Measurements from ENCODE around the gene NDST4.
"Not testable (repeated sequence)": the region's sequence is repeated elsewhere in the genome, so short reads cannot be mapped to it uniquely, and the experiment has no call there.

The NDST4 gene

DNA sequence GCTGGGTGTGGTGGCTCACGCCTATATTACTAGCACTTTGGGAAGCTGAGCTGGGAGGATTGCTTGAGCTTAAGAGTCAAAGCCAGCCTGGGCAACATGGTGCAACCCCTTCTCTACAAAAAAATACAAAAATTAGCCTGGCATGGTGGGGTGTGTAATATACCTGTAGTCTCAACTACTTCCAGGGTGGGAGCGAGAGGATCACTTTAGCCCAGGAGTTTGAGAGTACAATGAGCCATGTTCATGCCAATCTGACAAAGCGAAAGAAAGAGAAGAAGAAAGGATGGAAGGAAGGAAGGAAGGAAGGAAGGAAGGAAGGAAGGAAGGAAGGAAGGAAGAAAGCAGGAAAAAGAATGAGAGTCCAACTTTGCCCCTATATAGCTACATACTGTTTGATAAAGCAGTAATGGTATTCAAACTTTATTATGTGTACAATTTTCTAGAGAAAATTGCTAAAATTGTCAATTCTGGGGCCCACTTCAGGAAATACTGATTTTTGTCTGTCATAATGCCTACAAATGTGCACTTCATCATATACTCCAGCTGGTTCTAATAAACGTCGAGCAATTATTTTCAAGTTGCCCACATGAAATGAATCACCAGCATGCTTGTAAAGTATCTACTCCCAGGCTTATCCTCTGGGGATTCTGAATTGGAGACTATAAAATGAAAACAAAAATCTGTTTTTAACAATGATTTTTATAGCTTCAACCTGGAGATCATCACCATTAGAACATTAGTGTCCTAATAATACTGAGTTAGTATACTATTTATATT, 132.3 kb downstream of the NDST4 start:
- no peaks in the 10 kb centered on the region for H3K36me3 ChIP-seq (ENCODE audit: insufficient read depth, low read length)
- no peak overlapping the region for H3K27ac ChIP-seq (ENCODE audit: low read depth, low read length)
- no peak overlapping the region for H2AFZ ChIP-seq (ENCODE audit: low read length, unreplicated experiment)
- no peaks in the 10 kb centered on the region for H3K79me2 ChIP-seq (ENCODE audit: control insufficient read depth, insufficient read depth, low read length, unreplicated experiment)
- no peaks in the 10 kb centered on the region for H3K27me3 ChIP-seq (ENCODE audit: insufficient read depth, low read length)
- no peak overlapping the region for H3K4me3 ChIP-seq (ENCODE audit: low read depth, low read length)
- H3K4me1 ChIP-seq (ENCODE audit: control insufficient read depth, insufficient read depth, low read length, unreplicated experiment) = peaks cover 2% of the 10 kb centered on the region

- not testable (repeated sequence) for H3K36me3 ChIP-seq (ENCODE audit: insufficient read depth, low read length); H3K4me1 ChIP-seq (ENCODE audit: control insufficient read depth, insufficient read depth, low read length, unreplicated experiment); H3K27ac ChIP-seq (ENCODE audit: low read depth, low read length); H3K27me3 ChIP-seq (ENCODE audit: insufficient read depth, low read length); H3K4me3 ChIP-seq (ENCODE audit: low read depth, low read length); H2AFZ ChIP-seq (ENCODE audit: low read length, unreplicated experiment); H3K79me2 ChIP-seq (ENCODE audit: control insufficient read depth, insufficient read depth, low read length, unreplicated experiment)
Measured at GRCh38 chr4:114980399-114980798, 133.0 kb downstream of the NDST4 start.

DNA sequence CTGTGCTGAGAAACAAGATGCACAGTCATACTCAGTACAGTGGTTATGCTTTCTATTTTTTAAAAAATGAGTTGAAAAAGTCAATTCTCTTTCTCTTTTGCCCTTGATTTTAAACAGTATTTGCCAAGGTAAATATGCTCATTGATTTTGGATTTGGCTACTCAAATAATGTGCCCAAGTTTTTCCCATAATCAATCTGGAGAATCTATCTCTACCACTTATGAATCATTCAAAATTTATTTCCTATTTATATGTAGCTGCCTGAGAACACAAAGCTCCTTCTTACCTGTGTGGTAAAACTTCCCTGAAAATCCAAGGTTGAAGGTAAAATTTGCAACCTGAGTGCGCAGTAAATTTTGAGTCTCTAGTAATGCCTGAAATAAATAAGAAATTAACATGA, 136.5 kb downstream of the NDST4 start:
- Histone ChIP-seq H3K4me1 (ENCODE audit: control insufficient read depth, insufficient read depth, low read length, unreplicated experiment) (peaks cover 2% of the 10 kb centered on the region), H3K4me3 (ENCODE audit: low read depth, low read length) (no peak overlapping the region), H3K27me3 (ENCODE audit: insufficient read depth, low read length) (no peaks in the 10 kb centered on the region), H3K79me2 (ENCODE audit: control insufficient read depth, insufficient read depth, low read length, unreplicated experiment) (no peaks in the 10 kb centered on the region), H2AFZ (ENCODE audit: low read length, unreplicated experiment) (no peak overlapping the region), H3K27ac (ENCODE audit: low read depth, low read length) (no peak overlapping the region), H3K36me3 (ENCODE audit: insufficient read depth, low read length) (no peaks in the 10 kb centered on the region)

DNA sequence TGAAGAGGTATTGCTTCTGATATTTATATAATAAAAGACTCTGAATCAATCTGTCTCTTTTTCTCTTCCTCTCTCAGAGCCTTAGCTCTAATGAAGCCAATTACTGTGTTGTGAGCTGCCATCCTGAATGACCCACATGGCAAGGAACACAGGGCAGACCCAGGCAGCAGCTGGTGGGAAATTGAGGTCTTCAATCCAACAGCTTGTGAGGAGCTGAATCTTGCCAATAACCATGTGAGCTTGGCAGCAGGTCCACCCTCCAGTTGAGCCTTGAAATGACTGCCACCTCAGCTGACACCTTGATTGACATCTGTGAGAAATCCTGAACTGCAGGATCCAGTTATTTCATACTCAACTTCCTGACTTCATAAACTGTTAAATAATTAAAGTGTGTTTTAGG, 149.4 kb downstream of the NDST4 start:
- Histone ChIP-seq H3K4me1 (ENCODE audit: control insufficient read depth, insufficient read depth, low read length, unreplicated experiment) (no peaks in the 10 kb centered on the region), H3K36me3 (ENCODE audit: insufficient read depth, low read length) (no peaks in the 10 kb centered on the region), H3K27me3 (ENCODE audit: insufficient read depth, low read length) (no peaks in the 10 kb centered on the region), H3K4me3 (ENCODE audit: low read depth, low read length) (no peak overlapping the region), H2AFZ (ENCODE audit: low read length, unreplicated experiment) (no peak overlapping the region), H3K27ac (ENCODE audit: low read depth, low read length) (no peak overlapping the region), H3K79me2 (ENCODE audit: control insufficient read depth, insufficient read depth, low read length, unreplicated experiment) (no peaks in the 10 kb centered on the region)

DNA sequence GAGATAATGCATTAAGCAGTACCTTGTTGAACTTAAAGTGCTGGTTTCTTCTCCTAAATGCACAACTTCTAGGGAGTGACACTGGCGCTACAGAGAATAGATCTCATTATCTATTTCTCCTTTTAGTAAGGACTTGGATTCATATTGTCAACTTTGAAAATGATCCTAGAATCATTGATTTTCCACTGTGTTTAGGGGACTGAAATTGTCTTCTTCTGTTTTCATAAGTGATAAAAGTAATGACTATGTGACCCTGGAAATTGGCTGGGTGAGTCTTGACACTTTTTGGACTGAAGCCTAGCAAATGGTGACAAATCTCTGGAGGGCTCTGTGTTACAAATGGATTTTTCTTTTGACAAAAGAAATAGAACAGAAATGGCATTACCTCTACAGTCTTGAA, 167.8 kb downstream of the NDST4 start:
- Histone ChIP-seq H3K36me3 (ENCODE audit: insufficient read depth, low read length) (no peaks in the 10 kb centered on the region), H3K27ac (ENCODE audit: low read depth, low read length) (no peak overlapping the region), H3K4me3 (ENCODE audit: low read depth, low read length) (no peak overlapping the region), H3K27me3 (ENCODE audit: insufficient read depth, low read length) (no peaks in the 10 kb centered on the region), H3K4me1 (ENCODE audit: control insufficient read depth, insufficient read depth, low read length, unreplicated experiment) (no peaks in the 10 kb centered on the region), H2AFZ (ENCODE audit: low read length, unreplicated experiment) (no peak overlapping the region), H3K79me2 (ENCODE audit: control insufficient read depth, insufficient read depth, low read length, unreplicated experiment) (no peaks in the 10 kb centered on the region)

GRCh38 chr4:114941503-114941902, 171.9 kb downstream of the NDST4 start:
- Histone ChIP-seq H3K27me3 (ENCODE audit: insufficient read depth, low read length) (no peaks in the 10 kb centered on the region), H2AFZ (ENCODE audit: low read length, unreplicated experiment) (no peak overlapping the region), H3K79me2 (ENCODE audit: control insufficient read depth, insufficient read depth, low read length, unreplicated experiment) (no peaks in the 10 kb centered on the region), H3K4me1 (ENCODE audit: control insufficient read depth, insufficient read depth, low read length, unreplicated experiment) (no peaks in the 10 kb centered on the region), H3K4me3 (ENCODE audit: low read depth, low read length) (no peak overlapping the region), H3K36me3 (ENCODE audit: insufficient read depth, low read length) (no peaks in the 10 kb centered on the region), H3K27ac (ENCODE audit: low read depth, low read length) (no peak overlapping the region)

DNA sequence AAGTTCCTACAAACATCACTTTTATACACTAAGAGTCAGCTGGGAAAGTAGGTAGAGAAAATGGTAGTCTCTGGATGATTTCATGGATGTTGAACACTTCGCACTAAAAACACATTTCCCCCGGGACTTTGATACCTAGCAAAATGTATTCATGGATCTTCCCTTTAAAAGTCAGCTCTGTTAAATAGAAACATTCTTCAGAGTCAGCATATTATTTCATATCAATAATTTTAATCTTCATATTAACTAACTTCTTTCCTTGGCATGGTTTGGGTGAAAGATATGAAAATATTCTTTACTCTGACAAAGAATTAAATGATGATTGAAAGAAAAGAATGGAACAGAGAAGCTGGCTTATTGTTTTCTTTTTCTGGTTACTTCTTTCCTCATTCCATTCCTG, 185.5 kb downstream of the NDST4 start:
- Histone ChIP-seq H3K4me3 (ENCODE audit: low read depth, low read length) (no peak overlapping the region), H3K36me3 (ENCODE audit: insufficient read depth, low read length) (no peaks in the 10 kb centered on the region), H2AFZ (ENCODE audit: low read length, unreplicated experiment) (no peak overlapping the region), H3K27ac (ENCODE audit: low read depth, low read length) (no peak overlapping the region), H3K27me3 (ENCODE audit: insufficient read depth, low read length) (no peaks in the 10 kb centered on the region), H3K4me1 (ENCODE audit: control insufficient read depth, insufficient read depth, low read length, unreplicated experiment) (no peaks in the 10 kb centered on the region), H3K79me2 (ENCODE audit: control insufficient read depth, insufficient read depth, low read length, unreplicated experiment) (no peaks in the 10 kb centered on the region)

DNA sequence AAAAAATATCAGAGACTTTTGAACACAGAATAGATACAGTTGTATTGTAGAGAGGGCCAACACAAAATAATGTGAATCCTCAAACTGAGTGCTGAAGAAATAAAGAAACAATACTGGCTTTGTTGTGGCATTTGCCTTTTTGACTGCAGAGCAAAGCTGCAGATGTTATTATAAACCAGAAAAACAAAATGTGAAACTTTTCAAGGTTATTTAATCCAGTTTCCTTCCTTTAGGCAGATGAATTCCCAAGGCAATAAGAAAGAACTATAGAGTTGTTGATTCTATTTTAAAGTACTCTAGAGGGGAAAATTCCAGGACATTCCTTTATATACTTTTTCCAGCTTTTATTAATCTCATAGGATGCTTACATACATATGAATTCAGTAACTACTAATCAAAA, 186.8 kb downstream of the NDST4 start:
- no peak overlapping the region for H2AFZ ChIP-seq (ENCODE audit: low read length, unreplicated experiment)

GRCh38 chr4:114924311-114924710, 189.1 kb downstream of the NDST4 start:
- no peaks in the 10 kb centered on the region for H3K27me3 ChIP-seq (ENCODE audit: insufficient read depth, low read length)
- no peaks in the 10 kb centered on the region for H3K36me3 ChIP-seq (ENCODE audit: insufficient read depth, low read length)
- H2AFZ ChIP-seq (ENCODE audit: low read length, unreplicated experiment) = no peak overlapping the region
- no peaks in the 10 kb centered on the region for H3K79me2 ChIP-seq (ENCODE audit: control insufficient read depth, insufficient read depth, low read length, unreplicated experiment)
- H3K27ac ChIP-seq (ENCODE audit: low read depth, low read length) = no peak overlapping the region
- no peak overlapping the region for H3K4me3 ChIP-seq (ENCODE audit: low read depth, low read length)
- H3K4me1 ChIP-seq (ENCODE audit: control insufficient read depth, insufficient read depth, low read length, unreplicated experiment) = no peaks in the 10 kb centered on the region

More for the DNA sequence above, 186.8 kb downstream of the NDST4 start:
- Histone ChIP-seq H3K4me3 (ENCODE audit: low read depth, low read length) (no peak overlapping the region), H3K27ac (ENCODE audit: low read depth, low read length) (no peak overlapping the region), H3K27me3 (ENCODE audit: insufficient read depth, low read length) (no peaks in the 10 kb centered on the region), H3K4me1 (ENCODE audit: control insufficient read depth, insufficient read depth, low read length, unreplicated experiment) (no peaks in the 10 kb centered on the region), H3K36me3 (ENCODE audit: insufficient read depth, low read length) (no peaks in the 10 kb centered on the region), H3K79me2 (ENCODE audit: control insufficient read depth, insufficient read depth, low read length, unreplicated experiment) (no peaks in the 10 kb centered on the region)

DNA sequence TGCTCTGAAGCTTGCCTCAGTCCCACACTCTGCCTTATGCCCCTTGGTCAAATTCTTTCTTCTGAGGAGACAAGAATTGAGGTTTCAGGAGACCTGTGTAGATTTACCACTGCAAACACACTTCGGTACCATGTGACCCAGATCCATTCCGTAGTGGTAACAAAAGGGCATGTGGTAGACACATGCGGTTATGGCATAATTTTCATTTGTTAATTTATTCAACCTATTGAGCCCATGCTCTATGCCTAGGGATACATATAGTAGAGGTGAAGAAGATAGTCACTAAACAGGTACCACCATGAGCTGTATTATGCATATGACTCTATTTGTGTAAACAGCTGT, 190.9 kb downstream of the NDST4 start:
- Histone ChIP-seq H3K4me1 (ENCODE audit: control insufficient read depth, insufficient read depth, low read length, unreplicated experiment) (no peaks in the 10 kb centered on the region), H3K27me3 (ENCODE audit: insufficient read depth, low read length) (no peaks in the 10 kb centered on the region), H2AFZ (ENCODE audit: low read length, unreplicated experiment) (no peak overlapping the region), H3K79me2 (ENCODE audit: control insufficient read depth, insufficient read depth, low read length, unreplicated experiment) (no peaks in the 10 kb centered on the region), H3K27ac (ENCODE audit: low read depth, low read length) (no peak overlapping the region), H3K36me3 (ENCODE audit: insufficient read depth, low read length) (no peaks in the 10 kb centered on the region), H3K4me3 (ENCODE audit: low read depth, low read length) (no peak overlapping the region)

- Histone ChIP-seq H3K27ac (ENCODE audit: low read depth, low read length) (no peak overlapping the region), H3K4me1 (ENCODE audit: control insufficient read depth, insufficient read depth, low read length, unreplicated experiment) (no peaks in the 10 kb centered on the region), H3K36me3 (ENCODE audit: insufficient read depth, low read length) (no peaks in the 10 kb centered on the region), H3K79me2 (ENCODE audit: control insufficient read depth, insufficient read depth, low read length, unreplicated experiment) (no peaks in the 10 kb centered on the region), H3K4me3 (ENCODE audit: low read depth, low read length) (no peak overlapping the region), H2AFZ (ENCODE audit: low read length, unreplicated experiment) (no peak overlapping the region), H3K27me3 (ENCODE audit: insufficient read depth, low read length) (no peaks in the 10 kb centered on the region)
Measured at GRCh38 chr4:114921790-114922591, 191.4 kb downstream of the NDST4 start.
